CD14-positive monocyte (primary cell): ENCODE measurements around the gene NFE2L2. TPM values are rescaled to one million over a fixed set of nuclear protein-coding genes. Genes with fewer than 3 reads are reported as not detected.
"Not testable (repeated sequence)": the region's sequence is repeated elsewhere in the genome, so short reads cannot be mapped to it uniquely, and the experiment has no call there.

Experiments used
- DNase-seq, 3 donors: peaks; one replicate each; pipeline ENCODE4 v3.0.0-alpha.2; 2011 to 2022
- H2AFZ ChIP-seq: 2 replicates; pipeline ENCODE4 v1.6.0; 2012; ENCODE audit warnings: mild to moderate bottlenecking, low read depth, low read length, inconsistent platforms; ENCODE audit not compliant: insufficient read depth, poor library complexity, severe bottlenecking
- H3K27ac ChIP-seq, 2 donors: 1 replicate in 1 of 2; 2 replicates in 1 of 2; pipeline ENCODE4 v1.5.1; 2012 to 2013; ENCODE audit warnings: low read length in 2 of 2, control low read depth in 1 of 2, inconsistent platforms in 1 of 2, low read depth in 1 of 2, mild to moderate bottlenecking in 1 of 2
- H3K27me3 ChIP-seq, 2 donors: one replicate each; pipeline versions ENCODE4 v1.6.0 to v1.6.1; 2011 to 2013; ENCODE audit warnings: low read length in 2 of 2; ENCODE audit not compliant: control insufficient read depth in 2 of 2, insufficient read depth in 2 of 2
- H3K36me3 ChIP-seq, 2 donors: replicated peaks in 1 of 2; 1 replicate in 1 of 2; 2 replicates in 1 of 2; pipeline versions ENCODE4 v1.5.1 to v1.6.1; 2012 to 2013; ENCODE audit warnings: low read length in 2 of 2, control low read depth in 1 of 2, inconsistent platforms in 1 of 2, mild to moderate bottlenecking in 1 of 2; ENCODE audit not compliant: insufficient read depth in 2 of 2, control insufficient read depth in 1 of 2
- H3K4me1 ChIP-seq, 2 donors: 1 replicate in 1 of 2; 2 replicates in 1 of 2; pipeline versions ENCODE4 v1.5.1 to v1.6.1; 2012 to 2013; ENCODE audit warnings: low read length in 2 of 2, control low read depth in 1 of 2, inconsistent platforms in 1 of 2, mild to moderate bottlenecking in 1 of 2, moderate library complexity in 1 of 2; ENCODE audit not compliant: insufficient read depth in 2 of 2, control insufficient read depth in 1 of 2
- H3K4me2 ChIP-seq: replicated peaks from 2 replicates; pipeline ENCODE3; 2012; ENCODE audit warnings: low read length, moderate library complexity, mild to moderate bottlenecking; ENCODE audit not compliant: poor library complexity, severe bottlenecking; ENCODE audit errors: extremely low read depth
- H3K4me3 ChIP-seq, 3 experiments: fragments of 200-600 bp in 1 of 3; sonication (generic) in 1 of 3; replicated peaks in 1 of 3; 1 replicate in 2 of 3; 2 replicates in 1 of 3; pipeline ENCODE4 v1.5.1; 2011 to 2013; ENCODE audit warnings: low read length in 3 of 3, mild to moderate bottlenecking in 3 of 3, control low read depth in 2 of 3, low read depth in 2 of 3, inconsistent platforms in 1 of 3, moderate library complexity in 1 of 3
- H3K79me2 ChIP-seq: 2 replicates; pipeline ENCODE4 v1.6.0; 2012; ENCODE audit warnings: mild to moderate bottlenecking, control low read depth, inconsistent platforms, low read length, moderate library complexity; ENCODE audit not compliant: insufficient read depth
- H3K9ac ChIP-seq: 2 replicates; pipeline ENCODE4 v1.6.0; 2017; ENCODE audit warnings: low read length, mild to moderate bottlenecking; ENCODE audit not compliant: insufficient read depth, poor library complexity, severe bottlenecking
- H3K9me3 ChIP-seq, 2 donors: replicated peaks in 1 of 2; 1 replicate in 1 of 2; 2 replicates in 1 of 2; pipeline versions ENCODE4 v1.5.1 to v1.6.1; 2012 to 2013; ENCODE audit warnings: low read length in 2 of 2, control low read depth in 1 of 2; ENCODE audit not compliant: control insufficient read depth in 1 of 2, insufficient read depth in 1 of 2
- H4K20me1 ChIP-seq: 2 replicates; pipeline ENCODE4 v1.6.0; 2012; ENCODE audit warnings: mild to moderate bottlenecking, low read length, control low read depth, moderate library complexity; ENCODE audit not compliant: insufficient read depth
- H3K27ac Mint-ChIP-seq, 7 donors: one replicate each; pipeline ENCODE4 v1.8.0; 2020; ENCODE audit warnings: mild to moderate bottlenecking in 7 of 7, mixed read lengths in 7 of 7, moderate library complexity in 6 of 7, inconsistent platforms in 2 of 7
- H3K27me3 Mint-ChIP-seq, 3 donors: one replicate each; pipeline ENCODE4 v1.8.0; 2021 to 2022; ENCODE audit warnings: low read depth in 3 of 3, mild to moderate bottlenecking in 3 of 3, mixed read lengths in 3 of 3, moderate library complexity in 3 of 3, inconsistent platforms in 1 of 3
- H3K36me3 Mint-ChIP-seq, 2 donors: one replicate each; pipeline ENCODE4 v1.8.0; 2020; ENCODE audit warnings: mixed read lengths in 2 of 2, inconsistent platforms in 1 of 2, mild to moderate bottlenecking in 1 of 2
- H3K4me1 Mint-ChIP-seq: one replicate; pipeline ENCODE4 v1.8.0; 2020; ENCODE audit warnings: mild to moderate bottlenecking, mixed read lengths
- H3K4me3 Mint-ChIP-seq, 2 donors: one replicate each; pipeline ENCODE4 v1.8.0; 2020; ENCODE audit warnings: mild to moderate bottlenecking in 2 of 2, mixed read lengths in 2 of 2, moderate library complexity in 1 of 2
- H3K9me3 Mint-ChIP-seq, 7 donors: one replicate each; pipeline ENCODE4 v1.8.0; 2020 to 2022; ENCODE audit warnings: mixed read lengths in 7 of 7, mild to moderate bottlenecking in 6 of 7, moderate library complexity in 6 of 7, inconsistent platforms in 2 of 7
- CTCF ChIP-seq: fragments of 200-600 bp; IDR thresholded peaks from one replicate; pipeline ENCODE4 v1.8.0; 2022; ENCODE audit warnings: antibody characterized with exemption, mild to moderate bottlenecking
- WGBS: methylation state at CpG from one replicate; pipeline ENCODE4 v1.1.5; 2013; ENCODE audit warnings: missing lambda C conversion rate; ENCODE audit not compliant: insufficient coverage; 5-methylcytosine and 5-hydroxymethylcytosine counted together
- intact Hi-C, 2 donors: fragments of 100-400 bp; cut with micrococcal nuclease; formaldehyde crosslinking; loops; one replicate each; pipeline versions ENCODE4 v1.15.0 to v1.15.1; 2023
- polyA plus RNA-seq, 3 donors: library from polyadenylated mRNA; depleted of rRNA in 1 of 3; unstranded in 2 of 3; stranded (reverse) in 1 of 3; fragments of 300-500 nt in 2 of 3; fragments of >200 nt in 1 of 3; fragmentation: Illumina TruSeq in 2 of 3; gene quantifications; 1 replicate in 2 of 3; 2 replicates in 1 of 3; pipeline ENCODE4 v1.2.3, GENCODE V29; 2012 to 2021

Gene NFE2L2
- polyA plus RNA-seq, 3 donors: 38.7 to 51.6 (median 46.6) TPM

DNA sequence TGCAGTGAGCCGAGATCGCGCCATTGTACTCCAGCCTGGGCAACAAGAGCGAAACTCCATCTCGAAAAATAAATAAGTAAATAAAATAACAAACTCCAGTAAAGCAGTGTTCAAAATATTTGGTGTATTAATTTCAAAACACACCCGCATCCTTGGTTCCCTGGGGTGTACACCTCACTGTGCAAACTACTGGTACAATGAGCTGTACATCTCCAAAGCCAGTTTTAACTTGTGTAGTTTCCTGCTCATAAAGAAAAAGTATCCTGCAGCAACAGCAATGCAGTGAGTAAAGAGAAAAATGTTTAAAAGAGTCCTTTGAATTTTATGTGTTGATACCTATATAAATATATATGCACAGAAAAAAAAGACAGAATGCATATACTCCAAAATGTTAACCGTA is 4.4 kb upstream of the NFE2L2 start:
- H2AFZ ChIP-seq: no peak overlapping the region
- intact Hi-C loops: loop anchor here in 1 of 2 donors (10.0 kb wide), 3 partner anchors 66 to 126 kb away; partner anchors contain the start of gene AGPS
- Mint-ChIP-seq H3K27ac (no peak overlapping the region), H3K36me3 (no peaks in the 10 kb centered on the region), H3K4me3 (no peak overlapping the region), H3K4me1 (peaks cover 33% of the 10 kb centered on the region), H3K9me3 (no peaks in the 10 kb centered on the region), H3K27me3 (no peaks in the 10 kb centered on the region)
- H3K9ac ChIP-seq: no peak overlapping the region
- H3K36me3 ChIP-seq: no peaks in the 10 kb centered on the region
- no CpG with 5 or more reads among the region's 7 CpGs for WGBS
- H3K4me3 ChIP-seq: no peak overlapping the region
- TF ChIP-seq CTCF: no peak
- peaks cover 16 to 43% of the 10 kb centered on the region in 2 donors for H3K4me1 ChIP-seq
- no peaks in the 10 kb centered on the region for H4K20me1 ChIP-seq
- no peak overlapping the region for H3K27ac ChIP-seq
- H3K79me2 ChIP-seq: peaks cover 6% of the 10 kb centered on the region
- H3K4me2 ChIP-seq: no peak overlapping the region
- H3K27me3 ChIP-seq: no peaks in the 10 kb centered on the region
- DNase-seq: no peak
- no peaks in the 10 kb centered on the region for H3K9me3 ChIP-seq

GRCh38 chr2:177268187-177268871 is 3.8 kb upstream of the NFE2L2 start:
- no peak for TF ChIP-seq CTCF
- no peak overlapping the region for H2AFZ ChIP-seq
- peaks cover 33% of the 10 kb centered on the region for H3K4me1 Mint-ChIP-seq
- H3K27me3 Mint-ChIP-seq: no peaks in the 10 kb centered on the region
- no peaks in the 10 kb centered on the region for H3K36me3 ChIP-seq
- peak overlapping the region in 3 of 7 donors; percentile 3 to 61 (median 53) for H3K27ac Mint-ChIP-seq
- no peak overlapping the region for H3K4me3 Mint-ChIP-seq
- H4K20me1 ChIP-seq: no peaks in the 10 kb centered on the region
- H3K9me3 ChIP-seq: no peaks in the 10 kb centered on the region
- no peak overlapping the region for H3K27ac ChIP-seq
- no peaks in the 10 kb centered on the region for H3K36me3 Mint-ChIP-seq
- H3K79me2 ChIP-seq: peaks cover 12% of the 10 kb centered on the region
- no peak for DNase-seq
- H3K4me2 ChIP-seq: no peak overlapping the region
- no peaks in the 10 kb centered on the region for H3K27me3 ChIP-seq
- intact Hi-C loops: loop anchor here in 1 of 2 donors (10.0 kb wide), 3 partner anchors 66 to 126 kb away; partner anchors contain the start of gene AGPS
- no peak overlapping the region for H3K9ac ChIP-seq
- peaks cover 16 to 43% of the 10 kb centered on the region in 2 donors for H3K4me1 ChIP-seq
- H3K9me3 Mint-ChIP-seq: no peaks in the 10 kb centered on the region
- no peak overlapping the region for H3K4me3 ChIP-seq
- WGBS: 90% methylated on average over 4 of the region's 8 CpGs

- not testable (repeated sequence) for H3K27me3 Mint-ChIP-seq, H3K27me3 ChIP-seq, H3K36me3 ChIP-seq, H3K9me3 Mint-ChIP-seq, H3K27ac ChIP-seq, H3K4me3 Mint-ChIP-seq, H3K27ac Mint-ChIP-seq, H3K4me3 ChIP-seq, H3K9me3 ChIP-seq, H3K9ac ChIP-seq, H3K4me2 ChIP-seq, H3K36me3 Mint-ChIP-seq, H2AFZ ChIP-seq, H4K20me1 ChIP-seq, DNase-seq
- Histone ChIP-seq H3K4me1 (peaks cover 20 to 52% of the 10 kb centered on the region in 2 donors), H3K79me2 (peaks cover 25% of the 10 kb centered on the region)
- 100% methylated on average over 2 of the region's 8 CpGs for WGBS
- H3K4me1 Mint-ChIP-seq: peaks cover 39% of the 10 kb centered on the region
- intact Hi-C loops: loop anchor here in 1 of 2 donors (10.0 kb wide), 3 partner anchors 68 to 128 kb away; partner anchors contain the start of gene AGPS
Measured at GRCh38 chr2:177266955-177267354, 2.4 kb upstream of the NFE2L2 start.
